Measurements from ENCODE around the gene CAMK1.
"Not testable (repeated sequence)": the region's sequence is repeated elsewhere in the genome, so short reads cannot be mapped to it uniquely, and the experiment has no call there.

CAMK1 gene

DNA sequence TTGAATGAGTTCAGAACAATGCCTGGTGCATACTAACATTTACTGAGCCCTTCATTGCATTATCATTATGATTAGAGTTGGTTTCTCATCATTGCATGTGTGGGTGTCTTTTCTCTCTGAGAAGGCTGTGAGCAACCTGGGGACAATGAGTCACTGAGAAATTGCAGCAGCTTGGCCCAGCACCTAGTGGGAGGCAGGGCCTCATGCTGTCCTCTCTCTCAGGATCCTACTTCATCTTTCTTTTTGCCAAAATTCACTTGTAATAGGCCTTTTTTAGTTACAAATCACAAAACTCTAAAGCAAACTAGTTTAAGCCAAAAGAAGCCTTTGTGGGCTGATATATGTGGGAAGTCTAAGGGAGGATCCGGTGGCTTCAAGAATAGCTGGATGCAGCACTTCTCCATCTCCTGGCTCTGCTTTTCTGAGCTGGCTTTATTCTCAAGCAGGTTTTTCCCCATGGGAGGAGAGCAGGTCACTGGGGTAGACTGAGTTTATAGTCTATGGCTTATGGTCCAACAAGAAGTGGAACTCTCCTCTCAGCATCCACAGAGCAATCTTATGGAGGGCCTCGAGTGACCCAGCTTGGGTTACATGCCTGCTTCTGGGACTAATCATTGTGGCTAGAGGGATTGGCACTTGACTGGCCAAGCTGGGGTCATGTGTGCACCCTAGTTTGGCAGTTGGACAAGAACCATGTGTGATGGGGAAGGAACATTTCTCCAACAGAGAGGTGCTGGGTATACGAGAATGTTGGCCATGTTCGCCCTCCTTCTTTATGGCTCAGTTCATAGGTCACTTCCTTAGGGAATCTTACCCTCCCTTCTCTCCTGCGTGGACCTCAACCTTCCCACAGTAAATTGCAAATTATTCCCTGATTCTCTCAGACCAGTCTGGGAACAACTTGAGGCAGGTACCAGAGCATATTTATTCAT, 8.7 kb upstream of the CAMK1 start:
- no peaks in the 10 kb centered on the region for H3K27me3 ChIP-seq (replicated peaks; ENCODE audit: control insufficient read depth, insufficient read depth, low read length, poor library complexity, severe bottlenecking)
- no peaks in the 10 kb centered on the region for H3K9me3 ChIP-seq (ENCODE audit: control insufficient read depth, low read length)
- H3K4me3 ChIP-seq (ENCODE audit: insufficient read depth, low read depth, low read length, poor library complexity, severe bottlenecking) = no peak overlapping the region
- peaks cover 9% of the 10 kb centered on the region for H3K36me3 ChIP-seq (ENCODE audit: control insufficient read depth, insufficient read depth, low read length)
- H3K4me1 ChIP-seq (ENCODE audit: control insufficient read depth, insufficient read depth, low read length, poor library complexity, severe bottlenecking) = peaks cover 25% of the 10 kb centered on the region
- H3K27ac ChIP-seq (ENCODE audit: insufficient read depth, low read length, poor library complexity, severe bottlenecking) = no peak overlapping the region
- DNase-seq = no peak

DNA sequence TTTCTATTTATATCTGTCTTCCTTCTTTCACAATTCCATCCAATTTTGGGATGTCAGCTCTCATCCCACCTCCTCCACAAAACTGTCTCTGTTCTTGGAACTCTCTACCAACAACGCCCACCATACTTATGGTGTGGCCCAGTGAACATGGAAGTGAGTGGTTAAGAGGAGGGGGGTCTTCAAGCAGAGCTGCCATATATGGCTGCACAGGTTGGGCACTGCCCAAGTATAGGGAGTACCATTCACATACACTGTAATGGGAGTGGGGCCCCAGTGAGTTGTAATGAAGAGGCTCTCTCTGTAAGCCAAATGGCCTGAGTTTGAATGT, 7.9 kb upstream of the CAMK1 start:
- H3K27ac ChIP-seq (ENCODE audit: insufficient read depth, low read length, poor library complexity, severe bottlenecking) = no peak overlapping the region
- H3K4me1 ChIP-seq (ENCODE audit: control insufficient read depth, insufficient read depth, low read length, poor library complexity, severe bottlenecking) = peaks cover 25% of the 10 kb centered on the region
- H3K4me3 ChIP-seq (ENCODE audit: insufficient read depth, low read depth, low read length, poor library complexity, severe bottlenecking) = no peak overlapping the region

DNA sequence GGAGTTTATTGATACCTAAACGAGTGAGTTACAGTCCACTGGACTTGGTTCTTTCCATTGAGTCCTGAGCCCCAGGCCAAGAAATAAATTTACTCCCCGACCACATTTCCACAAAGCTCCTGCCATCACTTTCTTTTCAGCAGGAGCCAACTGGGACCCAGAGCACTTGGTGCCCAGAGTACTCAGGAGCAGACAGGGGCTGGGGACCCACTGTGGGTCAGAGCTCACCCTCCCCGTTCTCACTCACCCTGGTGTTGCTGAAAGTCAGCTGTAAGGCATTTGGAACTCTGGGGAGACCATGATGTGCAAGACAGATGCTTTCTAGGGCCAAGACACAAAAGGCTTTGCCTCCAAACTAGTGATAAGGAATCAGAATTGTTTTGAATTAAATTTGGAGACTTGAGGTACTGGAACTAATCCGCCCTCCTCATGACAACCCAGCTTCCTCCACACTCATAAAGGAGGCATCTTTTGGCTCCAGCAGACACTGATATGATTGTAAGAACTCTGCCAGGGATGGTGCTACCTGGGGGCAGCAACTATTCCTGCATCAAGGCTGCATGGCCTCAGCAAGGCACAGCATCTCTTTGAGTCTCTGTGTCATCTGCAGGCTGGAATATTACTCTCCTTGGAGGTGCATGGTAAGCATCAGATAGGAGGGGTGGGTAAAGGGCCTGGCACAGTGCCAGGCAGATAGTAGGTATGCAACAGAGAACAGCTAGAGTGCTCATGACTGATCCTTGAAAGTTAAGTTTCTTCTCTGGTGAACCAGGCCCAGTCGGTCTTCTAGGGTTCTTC, 7.3 kb upstream of the CAMK1 start:
- DNase-seq = no peak
- Histone ChIP-seq H3K4me1 (ENCODE audit: control insufficient read depth, insufficient read depth, low read length, poor library complexity, severe bottlenecking) (peaks cover 25% of the 10 kb centered on the region), H3K27ac (ENCODE audit: insufficient read depth, low read length, poor library complexity, severe bottlenecking) (no peak overlapping the region), H3K36me3 (ENCODE audit: control insufficient read depth, insufficient read depth, low read length) (peaks cover 8% of the 10 kb centered on the region), H3K4me3 (ENCODE audit: insufficient read depth, low read depth, low read length, poor library complexity, severe bottlenecking) (no peak overlapping the region), H3K9me3 (ENCODE audit: control insufficient read depth, low read length) (no peaks in the 10 kb centered on the region), H3K27me3 (replicated peaks; ENCODE audit: control insufficient read depth, insufficient read depth, low read length, poor library complexity, severe bottlenecking) (no peaks in the 10 kb centered on the region)

More for the DNA sequence above, 7.9 kb upstream of the CAMK1 start:
- DNase-seq = no peak
- Histone ChIP-seq H3K36me3 (ENCODE audit: control insufficient read depth, insufficient read depth, low read length) (peaks cover 9% of the 10 kb centered on the region), H3K27me3 (replicated peaks; ENCODE audit: control insufficient read depth, insufficient read depth, low read length, poor library complexity, severe bottlenecking) (no peaks in the 10 kb centered on the region), H3K9me3 (ENCODE audit: control insufficient read depth, low read length) (no peaks in the 10 kb centered on the region)

DNA sequence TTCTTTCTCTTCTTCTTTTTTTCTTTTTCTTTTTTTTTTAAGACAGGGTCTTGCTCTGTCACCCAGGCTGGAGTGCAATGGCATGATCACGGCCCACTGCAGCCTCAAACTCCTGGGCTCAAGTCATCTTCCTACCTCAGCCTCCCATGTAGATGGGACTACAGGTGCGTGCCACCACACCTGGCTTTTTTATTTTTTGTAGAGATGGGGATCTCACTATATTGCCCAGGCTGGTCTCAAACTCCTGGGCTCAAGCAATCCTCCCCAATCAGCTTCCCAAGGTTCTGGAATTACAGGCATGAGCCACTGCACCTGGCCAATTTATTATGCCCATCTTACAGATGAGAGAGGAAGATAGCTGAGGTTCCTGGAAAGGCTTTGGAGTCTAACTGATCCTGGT, 1.3 kb upstream of the CAMK1 start:
- not testable (repeated sequence) for H3K9me3 ChIP-seq (ENCODE audit: control insufficient read depth, low read length); H3K27ac ChIP-seq (ENCODE audit: insufficient read depth, low read length, poor library complexity, severe bottlenecking); H3K27me3 ChIP-seq (replicated peaks; ENCODE audit: control insufficient read depth, insufficient read depth, low read length, poor library complexity, severe bottlenecking); H3K36me3 ChIP-seq (ENCODE audit: control insufficient read depth, insufficient read depth, low read length); DNase-seq; H3K4me3 ChIP-seq (ENCODE audit: insufficient read depth, low read depth, low read length, poor library complexity, severe bottlenecking)
- peaks cover 12% of the 10 kb centered on the region for H3K4me1 ChIP-seq (ENCODE audit: control insufficient read depth, insufficient read depth, low read length, poor library complexity, severe bottlenecking)

DNA sequence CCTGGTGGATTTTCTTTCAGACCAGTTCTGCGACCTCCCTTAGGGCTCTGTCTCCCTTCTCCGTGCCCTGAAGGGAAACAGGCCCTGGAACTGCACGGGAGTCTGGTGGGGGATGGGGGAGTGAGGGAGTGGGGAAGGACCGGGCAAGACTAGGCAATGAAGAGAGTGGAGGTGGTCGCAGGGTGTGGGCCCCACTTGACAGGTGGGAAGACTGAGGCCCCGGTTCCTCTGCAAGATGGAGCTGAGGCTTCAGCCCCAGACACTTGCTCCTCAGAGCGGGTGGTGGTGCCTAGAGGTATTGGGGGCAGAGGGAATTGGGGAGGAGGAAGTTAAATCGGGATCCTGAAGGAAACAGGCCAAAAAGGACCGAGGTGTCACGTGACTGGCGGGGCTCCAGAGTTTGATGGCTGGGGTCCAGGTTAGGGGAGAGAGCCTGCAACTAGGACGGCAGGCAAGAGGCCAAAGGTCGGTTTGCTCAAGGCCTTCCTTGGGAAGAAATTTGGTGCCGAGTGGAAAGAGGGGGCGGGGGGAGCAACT, 597 bp upstream of the CAMK1 start:
- Histone ChIP-seq H3K27me3 (replicated peaks; ENCODE audit: control insufficient read depth, insufficient read depth, low read length, poor library complexity, severe bottlenecking) (no peaks in the 10 kb centered on the region), H3K36me3 (ENCODE audit: control insufficient read depth, insufficient read depth, low read length) (no peaks in the 10 kb centered on the region), H3K4me3 (ENCODE audit: insufficient read depth, low read depth, low read length, poor library complexity, severe bottlenecking) (peak overlapping the region; percentile 59), H3K27ac (ENCODE audit: insufficient read depth, low read length, poor library complexity, severe bottlenecking) (no peak overlapping the region), H3K9me3 (ENCODE audit: control insufficient read depth, low read length) (no peaks in the 10 kb centered on the region), H3K4me1 (ENCODE audit: control insufficient read depth, insufficient read depth, low read length, poor library complexity, severe bottlenecking) (peaks cover 12% of the 10 kb centered on the region)
- no peak for DNase-seq

GRCh38 chr3:9769012-9769411, 735 bp downstream of the CAMK1 start:
- H3K9me3 ChIP-seq (ENCODE audit: control insufficient read depth, low read length) = no peaks in the 10 kb centered on the region
- peak overlapping the region; percentile 59 for H3K4me3 ChIP-seq (ENCODE audit: insufficient read depth, low read depth, low read length, poor library complexity, severe bottlenecking)
- no peaks in the 10 kb centered on the region for H3K27me3 ChIP-seq (replicated peaks; ENCODE audit: control insufficient read depth, insufficient read depth, low read length, poor library complexity, severe bottlenecking)
- H3K27ac ChIP-seq (ENCODE audit: insufficient read depth, low read length, poor library complexity, severe bottlenecking) = no peak overlapping the region
- peaks cover 12% of the 10 kb centered on the region for H3K4me1 ChIP-seq (ENCODE audit: control insufficient read depth, insufficient read depth, low read length, poor library complexity, severe bottlenecking)
- no peak for DNase-seq
- H3K36me3 ChIP-seq (ENCODE audit: control insufficient read depth, insufficient read depth, low read length) = no peaks in the 10 kb centered on the region

DNA sequence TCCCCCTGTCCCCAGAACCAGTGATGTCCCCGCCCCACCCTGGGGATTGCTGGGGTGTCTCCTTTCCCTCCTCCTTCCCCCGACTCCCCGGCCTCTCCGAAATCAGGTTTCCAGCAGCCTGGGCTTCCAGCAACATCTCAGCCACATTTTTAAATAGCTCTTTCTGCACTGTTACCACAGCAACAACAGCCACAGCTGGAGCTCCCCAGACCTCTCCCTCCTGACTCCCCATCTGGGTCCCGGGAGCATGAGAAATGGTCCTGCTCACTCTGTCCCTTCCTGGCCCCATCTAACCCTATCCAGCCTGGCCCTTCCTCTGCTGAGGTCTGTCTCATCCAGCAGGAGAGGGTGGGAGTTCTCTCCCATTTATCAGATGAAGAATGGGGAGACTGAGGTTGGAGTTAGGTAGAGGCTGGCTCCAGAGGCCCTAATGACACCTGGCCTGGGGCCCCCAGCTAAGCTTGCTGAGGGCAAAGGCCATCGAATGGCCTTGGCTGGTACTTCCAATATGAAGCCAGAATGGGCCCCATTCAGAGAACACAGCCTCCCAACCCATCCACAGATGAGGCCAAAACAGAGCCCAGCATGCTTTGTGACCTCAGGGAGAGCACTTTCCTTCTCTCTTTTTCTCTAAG, 1.5 kb downstream of the CAMK1 start:
- Histone ChIP-seq H3K36me3 (ENCODE audit: control insufficient read depth, insufficient read depth, low read length) (no peaks in the 10 kb centered on the region), H3K27ac (ENCODE audit: insufficient read depth, low read length, poor library complexity, severe bottlenecking) (no peak overlapping the region), H3K4me1 (ENCODE audit: control insufficient read depth, insufficient read depth, low read length, poor library complexity, severe bottlenecking) (peaks cover 12% of the 10 kb centered on the region), H3K4me3 (ENCODE audit: insufficient read depth, low read depth, low read length, poor library complexity, severe bottlenecking) (no peak overlapping the region), H3K9me3 (ENCODE audit: control insufficient read depth, low read length) (no peaks in the 10 kb centered on the region), H3K27me3 (replicated peaks; ENCODE audit: control insufficient read depth, insufficient read depth, low read length, poor library complexity, severe bottlenecking) (no peaks in the 10 kb centered on the region)
- DNase-seq = no peak

DNA sequence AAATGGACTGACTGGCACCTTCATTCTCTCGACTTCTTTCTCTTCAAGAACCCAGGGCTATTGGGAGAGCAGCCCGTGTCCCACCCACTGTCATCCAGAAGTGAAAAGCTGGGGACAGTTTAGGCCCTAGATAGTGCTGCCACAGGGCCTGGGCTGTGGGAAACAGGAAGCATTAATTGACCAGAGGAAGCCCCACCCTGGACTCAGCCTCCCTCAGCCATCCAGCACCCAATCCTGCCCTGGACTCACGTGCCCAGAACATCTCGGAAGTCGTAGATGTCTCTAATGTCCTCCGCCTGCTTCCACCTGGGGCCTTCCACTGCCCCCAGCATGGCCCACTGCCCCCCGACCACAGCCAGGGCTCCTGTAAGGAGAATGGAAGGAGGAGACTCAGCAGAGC, 2.3 kb downstream of the CAMK1 start:
- Histone ChIP-seq H3K4me3 (ENCODE audit: insufficient read depth, low read depth, low read length, poor library complexity, severe bottlenecking) (no peak overlapping the region), H3K4me1 (ENCODE audit: control insufficient read depth, insufficient read depth, low read length, poor library complexity, severe bottlenecking) (peaks cover 12% of the 10 kb centered on the region), H3K27ac (ENCODE audit: insufficient read depth, low read length, poor library complexity, severe bottlenecking) (no peak overlapping the region), H3K9me3 (ENCODE audit: control insufficient read depth, low read length) (no peaks in the 10 kb centered on the region), H3K36me3 (ENCODE audit: control insufficient read depth, insufficient read depth, low read length) (no peaks in the 10 kb centered on the region), H3K27me3 (replicated peaks; ENCODE audit: control insufficient read depth, insufficient read depth, low read length, poor library complexity, severe bottlenecking) (no peaks in the 10 kb centered on the region)
- no peak for DNase-seq

GRCh38 chr3:9765865-9766264, 3.9 kb downstream of the CAMK1 start:
- Histone ChIP-seq H3K27me3 (replicated peaks; ENCODE audit: control insufficient read depth, insufficient read depth, low read length, poor library complexity, severe bottlenecking) (no peaks in the 10 kb centered on the region), H3K4me3 (ENCODE audit: insufficient read depth, low read depth, low read length, poor library complexity, severe bottlenecking) (no peak overlapping the region), H3K36me3 (ENCODE audit: control insufficient read depth, insufficient read depth, low read length) (peaks cover 4% of the 10 kb centered on the region), H3K4me1 (ENCODE audit: control insufficient read depth, insufficient read depth, low read length, poor library complexity, severe bottlenecking) (peaks cover 12% of the 10 kb centered on the region), H3K27ac (ENCODE audit: insufficient read depth, low read length, poor library complexity, severe bottlenecking) (no peak overlapping the region), H3K9me3 (ENCODE audit: control insufficient read depth, low read length) (no peaks in the 10 kb centered on the region)
- DNase-seq = no peak

Data from effector memory CD4-positive, alpha-beta T cell (primary cell).